HG02571 (cell line): ENCODE results near the gene SYNDIG1.
"Not testable (repeated sequence)": the region's sequence is repeated elsewhere in the genome, so short reads cannot be mapped to it uniquely, and the experiment has no call there.

Source experiments
- ATAC-seq: cut with Tn5 transposase; IDR thresholded peaks from one replicate; pipeline ENCODE4 v1.9.1; 2021; ENCODE audit warnings: mild to moderate bottlenecking, moderate library complexity; ENCODE audit not compliant: unreplicated experiment

The SYNDIG1 gene

GRCh38 chr20:24491041-24491756 is 21.8 kb downstream of the SYNDIG1 start:
- ATAC-seq, result no peak

DNA sequence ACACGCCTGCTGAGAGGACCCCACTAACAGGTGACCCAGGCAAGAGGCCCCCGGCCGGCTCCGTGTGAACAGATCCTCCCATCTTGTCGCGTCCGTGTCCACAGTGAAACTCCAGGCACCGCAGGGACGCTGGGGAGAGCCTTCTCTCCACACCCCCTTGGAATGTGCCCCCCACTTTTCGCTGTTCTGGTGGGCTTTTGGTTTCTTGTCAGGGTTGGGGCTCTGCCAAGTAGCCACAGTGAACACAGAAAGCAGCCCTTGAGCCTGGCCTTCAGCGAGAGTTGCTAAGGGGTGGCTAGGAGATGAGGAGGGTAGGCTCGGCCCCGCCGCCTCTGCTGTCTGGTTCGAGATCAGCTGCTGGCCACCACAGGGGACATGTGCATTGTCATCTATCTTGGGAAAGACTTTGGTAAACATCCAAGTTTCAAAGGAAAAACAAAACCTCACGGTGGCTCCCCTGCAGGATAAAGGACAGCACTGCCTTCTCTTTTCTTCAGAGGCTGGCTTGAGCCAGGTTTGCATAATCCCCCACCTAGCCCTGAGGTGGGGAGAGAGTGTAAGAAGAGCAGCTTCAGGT is 22.7 kb downstream of the SYNDIG1 start:
- ATAC-seq, result no peak

DNA sequence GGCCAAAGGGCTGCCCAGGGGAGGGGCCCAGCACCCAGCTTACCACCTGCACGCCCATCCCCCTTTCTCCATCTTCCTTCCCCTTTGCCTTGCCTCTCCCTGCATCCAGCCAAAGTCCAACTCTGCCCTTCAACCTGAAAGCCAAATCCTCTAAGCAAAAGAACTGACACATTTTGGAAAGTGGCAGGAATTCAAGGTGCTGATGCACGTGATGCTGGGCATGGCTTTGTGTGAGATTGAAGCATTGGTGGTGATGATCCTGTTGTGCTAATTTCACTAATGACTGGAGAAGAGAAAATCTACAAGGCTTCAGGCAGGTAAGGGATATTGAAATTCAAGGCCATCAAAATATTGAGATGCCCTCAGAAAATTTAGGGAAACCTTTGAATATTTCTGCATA is 23.3 kb downstream of the SYNDIG1 start:
- ATAC-seq, result no peak

- ATAC-seq, result no peak
These were observed 23.8 kb downstream of the SYNDIG1 start for GRCh38 chr20:24493181-24493580.

DNA sequence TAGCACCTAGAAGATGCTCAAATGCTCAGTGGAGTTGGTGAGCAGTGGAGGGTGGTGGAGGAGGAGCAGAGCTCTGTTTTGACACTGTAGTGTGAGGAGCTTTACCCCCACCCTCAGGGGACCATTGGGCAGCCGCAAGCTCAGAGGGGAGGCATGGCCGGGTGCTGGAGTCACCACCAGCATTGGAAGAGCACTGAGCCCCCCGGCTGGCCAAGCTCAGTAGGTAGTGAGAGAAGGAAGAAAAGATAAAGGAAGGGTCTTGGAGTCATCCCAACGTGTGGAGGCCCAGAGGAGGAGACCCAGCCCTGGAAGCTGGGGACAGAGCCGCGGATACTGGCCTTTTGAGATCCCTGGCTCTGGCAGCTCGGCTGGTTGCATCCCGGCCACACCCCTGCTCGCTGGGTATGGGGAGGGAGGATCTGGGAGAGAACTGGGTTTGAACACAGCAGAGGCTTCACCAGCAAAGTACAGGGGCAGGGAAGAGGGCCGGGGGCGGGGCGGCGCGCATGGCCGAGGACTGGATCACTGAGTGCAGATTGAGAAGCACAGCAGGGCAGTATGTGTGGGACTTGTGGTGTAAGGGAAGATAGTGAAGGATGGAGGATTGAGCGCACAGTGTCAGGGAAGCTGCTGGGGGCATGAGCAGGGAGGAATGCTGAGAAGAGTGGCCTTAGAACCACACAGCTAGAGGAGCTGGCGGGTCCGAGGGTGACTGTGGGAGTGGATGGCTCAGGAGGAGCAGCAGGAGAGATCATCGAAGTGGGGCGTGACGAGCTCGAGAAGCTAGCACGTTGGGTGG is 24.4 kb downstream of the SYNDIG1 start:
- ATAC-seq, result no peak

- no peak for ATAC-seq
These were observed 25.1 kb downstream of the SYNDIG1 start for GRCh38 chr20:24494460-24494920.

DNA sequence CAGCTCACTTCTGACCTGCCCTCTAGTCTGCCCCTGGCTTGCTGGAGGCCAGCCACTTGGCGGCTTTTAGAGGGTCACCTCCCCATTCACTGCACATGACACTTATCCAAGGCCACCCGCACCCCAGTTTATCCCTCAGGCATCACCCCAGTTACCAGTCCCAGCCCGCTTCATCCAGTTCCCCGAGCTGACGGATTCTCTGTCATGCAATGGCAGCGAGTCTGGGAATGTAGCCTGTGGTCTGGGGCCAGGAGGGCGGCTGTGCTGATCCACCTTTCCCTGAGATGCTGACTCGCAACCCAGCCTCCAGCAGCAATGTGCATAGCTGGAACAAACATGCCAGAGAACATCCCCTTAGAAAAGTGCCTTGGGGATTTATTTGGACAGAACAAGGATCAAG is 25.8 kb downstream of the SYNDIG1 start:
- ATAC-seq, result no peak

GRCh38 chr20:24497851-24498250 is 28.4 kb downstream of the SYNDIG1 start:
- ATAC-seq, result no peak

- ATAC-seq, result no peak
These were observed 29.2 kb downstream of the SYNDIG1 start for GRCh38 chr20:24498641-24499040.

GRCh38 chr20:24499472-24499871 is 30.0 kb downstream of the SYNDIG1 start:
- no peak for ATAC-seq

GRCh38 chr20:24501764-24502556 is 32.5 kb downstream of the SYNDIG1 start:
- ATAC-seq, result no peak

GRCh38 chr20:24502661-24503060 is 33.2 kb downstream of the SYNDIG1 start:
- no peak for ATAC-seq

DNA sequence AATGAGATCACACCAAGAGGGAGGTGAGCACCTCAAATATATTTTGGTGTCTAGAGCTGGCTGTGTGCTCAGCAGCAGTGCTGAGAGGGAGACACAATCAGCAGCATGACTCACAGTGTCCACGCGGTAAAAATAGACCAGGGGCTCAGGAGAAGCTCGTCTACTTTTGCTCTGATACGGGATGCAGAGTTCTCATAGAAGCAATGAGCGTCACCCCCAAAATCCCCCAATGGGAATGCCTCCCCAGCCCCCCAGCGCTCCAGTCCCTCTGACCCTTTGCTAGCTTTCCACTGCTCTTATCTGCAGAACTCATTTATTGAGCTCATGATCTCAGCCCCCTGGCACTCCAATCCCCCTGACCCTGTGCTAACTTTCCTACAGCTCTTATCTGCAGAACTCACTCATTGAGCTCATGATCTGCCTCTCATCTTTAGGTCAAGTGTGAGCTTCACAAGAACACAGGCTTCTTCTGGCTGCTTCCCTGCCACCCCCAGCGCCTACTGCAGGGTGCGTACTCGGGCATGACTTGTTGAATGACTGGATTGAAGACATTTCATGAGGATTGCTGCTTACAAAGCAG is 34.0 kb downstream of the SYNDIG1 start:
- ATAC-seq, result no peak

GRCh38 chr20:24504331-24505285 is 35.2 kb downstream of the SYNDIG1 start:
- ATAC-seq, result no peak

DNA sequence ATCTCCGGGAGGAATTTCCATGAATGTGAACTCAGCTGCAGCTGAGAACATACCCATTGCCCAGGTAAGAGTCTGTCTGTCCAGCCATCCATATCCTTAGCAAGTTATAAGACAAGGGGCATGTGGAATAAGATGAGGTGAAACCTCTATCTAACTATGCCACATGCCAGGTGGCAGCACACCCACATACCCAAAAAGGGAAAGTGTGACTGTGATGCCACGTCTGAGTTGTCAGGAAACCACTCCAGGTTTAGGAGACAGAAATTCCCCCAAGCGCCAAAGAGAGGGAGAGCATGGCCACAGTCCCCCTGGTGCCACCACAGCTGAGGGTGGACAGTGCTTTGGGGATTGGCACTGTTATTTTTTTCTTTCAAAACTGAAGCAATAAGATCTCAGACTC is 36.7 kb downstream of the SYNDIG1 start:
- no peak for ATAC-seq

DNA sequence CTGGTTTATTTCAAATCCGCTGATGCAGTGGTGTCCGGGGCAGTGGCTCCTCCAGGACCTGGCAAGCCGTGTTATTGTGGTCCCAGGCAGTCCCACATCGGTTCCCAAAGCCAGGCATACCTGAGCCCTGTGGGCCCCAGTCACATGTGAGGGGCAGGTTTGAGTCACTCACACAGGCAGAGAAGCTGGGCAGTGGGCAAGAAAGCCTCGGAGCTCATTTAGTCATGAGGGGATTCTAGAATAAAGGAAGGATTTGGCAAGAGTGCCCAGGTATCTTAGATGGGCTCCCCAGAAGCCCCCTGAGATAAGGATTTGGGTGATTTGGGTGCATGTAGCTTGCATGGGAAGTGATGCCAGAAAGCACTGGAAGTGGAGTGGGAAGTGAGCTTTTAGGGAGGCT is 37.3 kb downstream of the SYNDIG1 start:
- ATAC-seq, result no peak

DNA sequence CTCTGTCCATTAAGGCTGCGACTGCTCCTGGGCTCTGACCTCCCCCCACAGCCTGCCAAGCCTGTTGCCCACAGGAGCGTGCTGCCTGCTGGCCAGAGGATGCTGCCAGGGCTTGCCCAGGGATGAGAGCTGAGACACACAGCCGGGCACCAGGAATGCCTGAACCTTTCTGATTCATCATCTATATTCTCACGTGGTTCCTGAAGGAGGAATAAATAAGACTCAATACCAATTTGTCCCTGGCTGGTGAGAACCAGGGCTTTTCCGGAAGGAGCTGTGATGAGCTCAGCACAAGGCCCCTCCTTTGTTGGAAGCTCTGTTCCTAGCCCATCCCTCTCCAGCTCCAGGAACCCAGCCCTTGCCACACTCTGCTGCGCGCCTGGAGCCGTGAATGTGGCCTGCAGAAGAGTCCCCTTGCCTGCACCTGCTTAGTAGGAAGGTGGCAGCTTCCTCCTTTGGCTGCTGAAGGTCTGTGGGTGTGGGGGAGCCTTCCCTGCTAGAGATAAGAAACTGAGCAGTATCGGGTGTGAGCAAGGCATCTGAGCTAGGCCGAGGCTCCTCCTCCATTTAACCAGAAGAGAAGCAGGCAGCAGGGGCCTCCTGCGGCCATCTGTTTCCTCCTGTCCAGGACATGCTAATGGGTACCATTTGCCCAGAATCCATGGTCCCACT is 37.9 kb downstream of the SYNDIG1 start:
- ATAC-seq, result no peak

- not testable (repeated sequence) for ATAC-seq
These were observed 43.0 kb downstream of the SYNDIG1 start for GRCh38 chr20:24512441-24512840.

DNA sequence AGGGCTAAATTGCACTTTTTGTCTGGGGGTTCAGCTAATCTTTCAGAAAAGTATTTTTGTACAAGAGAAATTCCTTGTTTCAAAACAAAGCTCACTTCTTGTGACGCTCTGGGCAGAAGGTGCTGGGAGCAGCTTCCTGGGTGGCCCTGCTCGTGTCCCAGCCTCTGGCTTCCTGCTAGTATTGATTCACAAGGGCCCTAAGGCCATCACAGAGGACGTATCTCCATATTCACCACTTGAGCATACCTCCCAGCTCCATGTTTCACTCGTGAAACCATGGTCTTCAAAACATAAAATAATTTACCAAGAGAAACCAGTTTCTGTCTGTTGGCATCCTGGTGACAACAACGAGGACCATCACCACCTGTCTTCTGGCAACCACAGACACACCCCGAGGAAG is 49.1 kb downstream of the SYNDIG1 start:
- ATAC-seq, result no peak
